ENCODE data around the gene WDR90.
"Not testable (repeated sequence)": the region's sequence is repeated elsewhere in the genome, so short reads cannot be mapped to it uniquely, and the experiment has no call there.

The WDR90 gene

DNA sequence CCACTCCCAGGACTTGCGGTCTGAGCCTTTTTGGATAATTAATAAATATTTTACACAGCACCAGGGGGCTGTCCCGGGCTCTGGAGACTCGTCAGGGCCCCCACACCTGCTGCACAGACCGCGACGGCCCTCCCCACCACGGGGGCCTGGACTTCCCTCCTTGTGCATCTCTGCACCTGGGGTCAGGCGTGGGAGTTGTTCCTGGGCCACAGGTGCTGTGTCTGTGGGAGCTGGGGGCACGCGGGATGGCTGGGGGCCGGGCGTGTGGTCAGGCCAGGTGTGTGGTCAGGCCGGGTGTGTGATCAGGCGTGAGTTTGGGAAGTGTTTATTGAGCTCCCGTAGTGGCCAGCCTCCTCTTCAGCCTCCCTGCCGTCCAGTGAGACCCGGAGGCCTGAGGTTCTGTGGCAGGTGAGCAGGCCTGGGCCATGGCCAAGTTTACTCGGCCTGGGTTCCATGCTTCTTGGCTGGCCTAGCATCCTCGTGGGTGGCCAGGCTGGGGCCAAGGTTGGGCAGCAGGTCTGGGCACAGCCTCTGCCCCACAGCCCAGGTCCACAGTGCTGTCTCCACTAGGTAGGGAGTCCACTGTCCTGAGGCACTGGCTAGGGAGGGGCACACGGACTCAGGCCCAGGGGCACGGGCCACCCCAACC lies 29.2 kb downstream of the WDR90 start:
- no peak for DNase-seq

DNA sequence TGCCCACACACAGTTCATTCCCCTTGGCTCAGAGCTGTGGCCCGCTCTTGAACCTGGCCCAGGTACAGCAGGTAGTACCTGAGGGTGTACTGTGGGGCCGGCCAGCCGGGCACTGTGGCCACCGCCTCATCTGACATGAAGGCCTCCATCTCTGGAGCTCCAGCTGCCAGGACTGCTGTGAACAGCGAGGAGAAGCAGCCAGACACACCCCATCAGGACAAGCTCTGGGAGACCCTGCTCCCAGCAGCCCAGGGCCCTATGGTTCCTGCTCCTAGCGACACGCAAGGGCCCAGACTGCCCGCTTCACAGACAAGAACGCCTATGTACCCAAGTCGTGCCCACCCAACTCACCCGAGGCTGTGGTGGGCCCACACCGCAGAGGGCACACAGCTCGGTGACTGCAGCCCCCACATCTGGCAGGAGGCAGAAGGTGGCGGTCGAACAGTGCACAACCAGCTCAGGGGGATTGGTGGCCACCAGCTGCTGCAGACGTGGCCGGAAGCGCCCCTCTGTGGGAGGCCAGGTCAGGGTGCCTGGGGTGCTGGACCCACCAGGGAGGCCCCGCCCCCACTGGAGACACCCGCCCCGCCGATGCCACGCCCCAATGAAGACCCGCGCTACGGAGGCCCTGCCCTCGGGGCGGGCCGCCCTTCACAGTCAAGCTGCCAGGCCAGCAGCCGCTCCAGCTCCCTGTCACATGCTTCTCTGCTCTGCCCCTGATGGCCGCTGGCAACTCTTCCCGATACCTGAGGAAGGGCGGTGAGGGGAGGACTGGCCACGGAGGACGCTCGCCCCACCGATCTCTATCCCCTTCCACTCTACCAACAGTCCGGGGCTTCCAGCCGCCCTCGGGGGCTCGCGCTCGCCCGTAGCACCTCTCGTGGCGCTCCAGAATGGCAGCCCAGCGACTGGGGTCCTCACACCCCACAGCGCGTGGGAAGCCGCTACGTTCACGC lies 30.0 kb downstream of the WDR90 start:
- no peak for DNase-seq

DNA sequence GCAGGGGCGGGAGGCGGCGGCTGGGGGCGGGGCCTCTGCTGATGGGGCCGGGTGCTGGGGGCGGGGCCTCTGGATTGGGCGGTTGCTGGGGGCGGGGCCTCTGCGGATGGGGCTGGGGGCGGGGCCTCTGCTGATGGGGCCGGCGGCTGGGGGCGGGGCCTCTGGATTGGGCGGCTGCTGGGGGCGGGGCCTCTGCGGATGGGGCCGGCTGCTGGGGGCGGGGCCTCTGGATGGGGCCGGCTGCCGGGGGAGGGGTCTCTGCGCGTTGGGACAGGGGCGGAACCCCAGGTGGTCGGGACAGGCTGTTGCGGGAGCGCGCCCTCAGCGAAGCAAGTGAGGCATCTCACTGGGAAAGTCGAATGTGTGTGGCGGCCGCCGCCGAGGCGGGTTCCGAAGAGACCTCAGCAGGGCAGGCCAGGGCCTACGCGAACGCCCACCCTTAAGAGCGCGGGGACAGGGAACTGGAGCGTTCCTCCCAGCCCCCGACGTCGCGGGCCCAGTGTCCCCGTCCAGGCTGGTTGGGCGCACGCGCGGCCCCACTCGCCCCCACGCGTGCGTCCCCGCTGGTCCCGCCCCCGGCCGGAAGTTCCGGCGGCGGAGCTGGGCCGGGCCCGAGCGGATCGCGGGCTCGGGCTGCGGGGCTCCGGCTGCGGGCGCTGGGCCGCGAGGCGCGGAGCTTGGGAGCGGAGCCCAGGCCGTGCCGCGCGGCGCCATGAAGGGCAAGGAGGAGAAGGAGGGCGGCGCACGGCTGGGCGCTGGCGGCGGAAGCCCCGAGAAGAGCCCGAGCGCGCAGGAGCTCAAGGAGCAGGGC lies 30.9 kb downstream of the WDR90 start, which contains the start of gene STUB1:
Gene STUB1, plus strand, starts transcription at position 597 of the 811 bp plus-strand sequence. Its CDS starts 116 bp downstream, at position 713.
- DNase-seq: no peak

DNA sequence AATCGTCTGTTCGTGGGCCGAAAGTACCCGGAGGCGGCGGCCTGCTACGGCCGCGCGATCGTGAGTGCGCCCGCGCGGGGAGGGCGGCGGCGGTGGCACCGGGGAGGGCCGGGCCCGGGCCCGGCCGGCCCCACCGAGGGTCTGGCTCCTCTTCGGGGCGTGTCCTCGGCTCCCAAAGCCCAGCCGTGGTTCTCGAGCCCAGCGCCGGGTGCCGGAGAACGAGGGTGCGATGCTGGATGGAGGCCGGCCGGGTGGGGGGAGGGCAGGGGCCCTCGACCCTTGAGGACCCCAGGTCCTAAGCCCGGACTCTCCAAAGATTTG lies 31.4 kb downstream of the WDR90 start:
- DNase-seq: no peak

DNA sequence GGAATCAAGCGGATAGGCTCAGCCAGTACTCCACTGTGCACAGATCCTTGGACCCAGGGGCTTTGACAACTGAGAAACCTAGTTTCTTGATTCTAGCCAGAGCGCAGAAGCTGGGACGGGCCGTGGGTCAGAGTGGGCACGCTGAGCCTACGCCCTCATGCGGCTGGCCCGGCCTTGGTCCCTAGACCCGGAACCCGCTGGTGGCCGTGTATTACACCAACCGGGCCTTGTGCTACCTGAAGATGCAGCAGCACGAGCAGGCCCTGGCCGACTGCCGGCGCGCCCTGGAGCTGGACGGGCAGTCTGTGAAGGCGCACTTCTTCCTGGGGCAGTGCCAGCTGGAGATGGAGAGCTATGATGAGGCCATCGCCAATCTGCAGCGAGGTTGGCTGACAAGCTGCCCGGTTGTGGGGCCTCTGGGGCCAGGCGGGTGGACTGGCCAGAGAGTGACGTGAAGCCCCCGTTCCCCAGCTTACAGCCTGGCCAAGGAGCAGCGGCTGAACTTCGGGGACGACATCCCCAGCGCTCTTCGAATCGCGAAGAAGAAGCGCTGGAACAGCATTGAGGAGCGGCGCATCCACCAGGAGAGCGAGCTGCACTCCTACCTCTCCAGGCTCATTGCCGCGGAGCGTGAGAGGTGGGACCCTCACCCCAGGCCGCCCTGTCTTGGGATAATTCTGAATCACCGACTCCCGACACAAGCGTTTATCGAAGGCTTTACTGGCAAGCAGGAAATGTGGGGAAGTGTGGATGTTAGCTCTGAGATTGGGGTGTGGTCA lies 32.0 kb downstream of the WDR90 start:
- DNase-seq: no peak

DNA sequence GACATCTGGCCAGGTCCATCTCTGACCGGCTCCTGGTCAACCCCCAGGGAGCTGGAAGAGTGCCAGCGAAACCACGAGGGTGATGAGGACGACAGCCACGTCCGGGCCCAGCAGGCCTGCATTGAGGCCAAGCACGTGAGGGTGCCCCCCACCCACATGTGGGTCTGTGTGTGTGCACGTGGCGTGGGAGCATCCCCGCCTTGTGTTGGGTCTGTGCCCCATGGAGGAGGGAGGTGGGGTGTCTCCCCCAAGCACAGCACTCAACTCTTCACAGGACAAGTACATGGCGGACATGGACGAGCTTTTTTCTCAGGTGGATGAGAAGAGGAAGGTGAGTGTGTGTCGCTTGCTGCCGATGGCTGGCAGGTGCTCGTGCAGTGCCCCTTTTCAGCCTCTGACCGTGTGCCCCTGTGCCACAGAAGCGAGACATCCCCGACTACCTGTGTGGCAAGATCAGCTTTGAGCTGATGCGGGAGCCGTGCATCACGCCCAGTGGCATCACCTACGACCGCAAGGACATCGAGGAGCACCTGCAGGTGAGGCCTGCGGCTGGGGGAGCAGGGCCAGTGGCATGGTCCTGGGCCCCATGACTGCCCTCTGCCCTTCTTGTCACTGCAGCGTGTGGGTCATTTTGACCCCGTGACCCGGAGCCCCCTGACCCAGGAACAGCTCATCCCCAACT lies 32.7 kb downstream of the WDR90 start:
- no peak for DNase-seq

DNA sequence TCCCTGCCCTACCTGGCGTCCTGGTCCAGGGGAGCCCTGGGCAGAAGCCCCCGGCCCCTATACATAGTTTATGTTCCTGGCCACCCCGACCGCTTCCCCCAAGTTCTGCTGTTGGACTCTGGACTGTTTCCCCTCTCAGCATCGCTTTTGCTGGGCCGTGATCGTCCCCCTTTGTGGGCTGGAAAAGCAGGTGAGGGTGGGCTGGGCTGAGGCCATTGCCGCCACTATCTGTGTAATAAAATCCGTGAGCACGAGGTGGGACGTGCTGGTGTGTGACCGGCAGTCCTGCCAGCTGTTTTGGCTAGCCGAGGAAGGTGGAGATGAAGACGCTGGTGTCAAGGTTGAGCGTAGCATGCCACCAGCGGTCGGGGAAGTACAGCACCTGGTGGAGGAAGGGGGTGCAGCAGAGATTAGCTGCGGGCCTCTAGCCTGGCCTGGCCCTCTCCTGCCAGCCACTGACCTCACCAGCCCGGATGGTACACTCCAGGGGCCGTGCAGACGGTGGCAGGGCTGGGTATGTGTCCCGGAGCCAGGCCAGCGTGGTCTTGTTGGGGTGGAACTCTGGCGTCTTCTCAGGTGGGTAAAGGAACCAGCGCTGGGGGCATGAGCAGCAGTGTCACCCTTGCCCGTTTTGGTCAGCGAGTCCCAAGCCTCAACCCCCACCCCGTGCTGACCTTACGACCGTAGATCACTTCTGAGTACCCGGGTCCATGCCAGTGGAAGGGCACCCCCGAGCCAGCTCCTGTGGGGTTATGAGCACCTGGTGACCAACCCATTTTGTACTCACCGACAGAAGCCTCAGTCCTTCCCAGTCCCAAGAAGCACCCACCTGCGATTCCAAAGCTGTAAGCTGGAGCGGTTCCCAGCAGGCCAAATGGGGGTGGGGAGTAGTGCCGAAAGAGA lies 33.6 kb downstream of the WDR90 start:
- DNase-seq: no peak

DNA sequence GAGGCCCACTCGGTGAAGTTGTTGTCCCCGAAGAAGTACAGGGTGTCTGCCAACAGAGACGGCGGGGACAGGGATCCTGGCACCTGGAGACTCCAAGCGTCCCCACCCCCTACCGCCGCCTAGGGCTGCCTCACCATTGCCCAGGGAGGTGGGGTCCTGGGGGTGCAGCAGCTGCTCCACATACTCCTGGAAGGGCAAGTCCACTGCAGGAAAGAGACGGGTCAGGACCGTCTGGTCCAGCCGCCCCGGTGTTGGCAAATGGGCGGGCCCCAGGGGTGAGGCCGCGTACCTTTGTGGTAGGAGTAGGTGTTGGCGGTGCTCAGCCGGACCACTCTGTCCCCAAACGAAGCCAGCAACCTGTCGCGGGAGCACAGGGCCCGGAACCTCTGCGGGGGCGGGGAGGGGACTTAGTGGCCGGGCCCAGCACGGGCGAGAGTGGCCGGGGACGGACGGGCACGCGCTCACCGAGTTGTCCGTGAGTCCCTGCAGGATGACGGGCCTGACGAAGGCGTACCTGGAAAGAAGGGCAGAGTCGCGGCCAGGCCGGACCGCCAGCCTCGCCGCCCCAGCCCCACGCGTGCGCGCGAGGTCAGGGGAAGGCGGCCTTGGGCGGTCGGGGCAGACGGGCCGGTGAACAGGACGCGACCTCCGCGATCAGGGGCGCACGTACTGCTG lies 34.4 kb downstream of the WDR90 start:
- no peak for DNase-seq

DNA sequence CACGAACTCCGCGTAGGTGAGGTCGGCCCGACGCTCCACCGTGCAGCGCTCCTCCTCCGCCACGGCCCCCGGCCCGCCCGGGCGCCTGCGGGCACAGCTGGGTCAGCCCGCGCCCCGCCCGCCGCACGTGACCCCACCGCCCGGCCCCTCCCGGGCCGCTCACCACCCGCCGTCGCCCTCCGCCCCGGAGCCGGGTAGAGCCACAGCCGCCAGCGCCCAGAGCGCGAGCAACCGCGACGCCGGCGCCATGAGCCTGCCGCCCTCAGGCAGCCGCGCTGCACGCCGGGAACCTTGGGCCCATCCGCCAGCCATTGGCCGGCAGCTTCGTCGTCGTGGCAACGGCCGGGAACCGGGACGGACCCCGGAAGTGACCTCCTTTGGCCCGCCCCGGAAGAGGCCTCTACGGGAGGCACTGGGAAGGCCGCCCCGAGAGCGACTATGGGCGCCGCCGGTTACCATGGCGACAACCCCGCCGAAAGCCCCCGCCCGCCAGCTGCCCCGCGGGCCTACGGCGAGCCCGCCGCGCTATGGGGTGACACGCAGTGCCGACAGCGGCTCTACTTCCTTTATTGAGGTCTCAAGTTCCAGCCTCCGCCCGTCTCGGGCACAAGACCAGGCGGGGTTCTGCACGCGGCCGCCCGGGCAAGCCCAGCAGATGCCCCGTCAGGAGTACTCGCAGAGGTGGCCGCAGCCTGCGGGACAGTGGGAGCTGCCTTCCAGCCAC lies 35.1 kb downstream of the WDR90 start, which contains the start of gene JMJD8:
Gene JMJD8, minus strand, starts transcription at position 264 of the 724 bp plus-strand sequence. Its CDS starts 15 bp downstream, at position 249.
- DNase-seq: peak; percentile 60

DNA sequence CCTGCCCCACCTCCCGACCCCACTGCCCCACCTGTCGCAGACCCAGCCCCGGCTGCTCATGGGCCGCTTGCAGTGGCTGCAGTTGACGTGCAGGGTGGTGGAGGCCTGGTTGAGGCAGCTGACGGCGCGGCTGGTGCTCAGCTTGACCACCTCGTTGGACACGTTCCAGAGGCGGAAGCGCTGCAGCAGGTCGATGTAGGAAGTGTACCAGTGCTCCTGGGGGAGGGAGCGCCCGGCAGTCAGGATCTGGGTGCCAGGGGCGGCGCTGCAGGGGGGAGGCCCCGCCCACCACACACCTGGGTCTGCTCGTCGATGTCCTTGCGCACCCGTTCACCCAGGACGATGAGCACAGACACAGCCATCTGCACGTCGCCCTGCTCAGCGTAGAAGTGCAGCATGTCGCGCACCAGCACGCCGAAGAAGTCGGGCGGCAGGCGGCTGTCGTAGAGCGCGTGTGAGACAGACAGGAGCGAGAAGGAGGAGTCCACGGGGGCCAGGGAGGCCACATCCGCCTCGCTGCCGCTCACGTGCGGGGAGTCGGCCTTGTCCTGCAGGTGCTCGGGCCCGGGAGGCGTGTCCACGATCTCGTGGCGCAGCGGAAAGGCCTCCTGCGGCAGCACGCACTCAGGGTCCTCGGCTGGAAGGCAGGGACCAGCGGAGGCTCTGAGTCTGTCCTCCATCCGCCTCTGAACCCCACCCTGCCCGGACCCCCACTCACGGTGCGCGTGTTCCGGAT lies 36.0 kb downstream of the WDR90 start:
- DNase-seq: no peak

DNA sequence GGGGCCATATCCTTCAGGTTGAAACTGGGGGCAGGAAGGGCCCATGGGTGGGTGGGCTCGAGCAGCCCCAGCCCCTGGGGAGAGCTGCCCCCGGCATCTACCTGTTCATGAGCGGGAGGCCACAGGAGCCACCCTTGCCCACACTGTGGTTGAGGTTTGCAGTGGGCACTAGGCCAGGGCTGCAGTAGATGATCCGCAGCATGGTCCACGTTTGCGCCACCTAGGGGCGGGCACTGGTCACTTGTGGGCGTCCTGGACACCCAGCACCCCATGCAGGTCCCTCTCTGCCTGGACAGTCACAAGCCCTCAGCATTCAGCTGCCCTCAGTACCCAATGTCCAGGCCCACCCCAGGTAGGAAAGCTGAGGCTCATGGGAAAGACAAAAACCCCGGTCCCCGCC lies 36.8 kb downstream of the WDR90 start:
- no peak for DNase-seq

DNA sequence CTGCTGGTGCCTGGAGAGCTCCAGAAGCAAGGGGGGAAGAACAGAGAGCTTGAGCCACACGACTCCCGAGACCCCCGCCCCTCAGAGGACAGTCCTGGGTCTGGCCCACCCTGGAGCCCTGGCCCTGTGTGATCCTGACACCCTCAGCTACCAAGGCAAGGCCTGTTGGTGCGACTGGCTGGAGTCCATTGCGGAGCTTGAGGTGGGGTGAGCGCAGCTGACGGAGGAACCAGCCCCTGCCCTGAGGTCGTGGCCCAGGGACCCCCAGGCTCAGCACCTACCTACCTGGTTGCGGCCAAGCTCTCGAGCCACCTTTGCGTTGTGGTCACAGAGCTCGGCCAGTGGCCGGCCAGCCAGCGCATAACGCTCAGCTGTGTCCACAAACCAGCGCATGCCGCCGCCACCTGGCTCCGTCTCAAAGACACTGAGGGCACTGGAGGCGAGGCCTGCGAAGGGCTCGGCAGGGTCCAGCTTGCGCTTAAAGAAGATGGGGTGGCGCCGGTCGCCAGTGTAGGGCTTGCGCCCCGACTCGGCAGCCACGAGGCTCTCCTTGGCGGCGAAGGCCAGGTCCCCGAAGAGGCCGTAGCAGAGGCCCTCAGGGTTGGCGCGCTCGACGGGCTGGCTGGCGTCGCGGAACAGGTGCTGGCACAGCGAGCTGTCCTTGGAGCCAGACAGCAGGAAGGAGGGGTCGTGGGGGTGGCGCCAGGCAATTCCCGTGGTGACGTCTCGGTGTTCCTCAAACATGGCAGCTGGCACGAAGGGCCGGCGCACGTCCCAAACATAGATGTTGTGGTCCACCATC lies 37.5 kb downstream of the WDR90 start:
- DNase-seq: no peak

DNA sequence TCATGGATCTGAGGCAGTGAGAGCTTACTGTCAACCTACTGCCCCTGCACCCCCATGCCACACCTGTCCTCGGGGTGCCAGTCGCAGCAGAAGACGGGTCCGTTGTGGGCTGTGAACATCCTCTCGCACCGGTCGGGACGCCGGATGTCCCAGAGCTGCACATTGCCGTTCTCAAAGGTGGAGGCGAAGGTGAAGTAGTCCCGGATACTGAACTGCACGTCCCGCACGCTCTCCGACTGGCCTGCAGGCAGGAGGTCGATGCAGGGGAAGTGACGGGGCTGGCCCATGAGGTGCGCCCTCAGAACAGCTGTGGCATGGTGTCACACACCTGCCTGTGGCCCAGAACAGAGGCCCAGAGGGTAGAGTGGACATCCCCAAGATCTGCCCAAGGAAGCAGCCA lies 38.3 kb downstream of the WDR90 start:
- DNase-seq: no peak

DNA sequence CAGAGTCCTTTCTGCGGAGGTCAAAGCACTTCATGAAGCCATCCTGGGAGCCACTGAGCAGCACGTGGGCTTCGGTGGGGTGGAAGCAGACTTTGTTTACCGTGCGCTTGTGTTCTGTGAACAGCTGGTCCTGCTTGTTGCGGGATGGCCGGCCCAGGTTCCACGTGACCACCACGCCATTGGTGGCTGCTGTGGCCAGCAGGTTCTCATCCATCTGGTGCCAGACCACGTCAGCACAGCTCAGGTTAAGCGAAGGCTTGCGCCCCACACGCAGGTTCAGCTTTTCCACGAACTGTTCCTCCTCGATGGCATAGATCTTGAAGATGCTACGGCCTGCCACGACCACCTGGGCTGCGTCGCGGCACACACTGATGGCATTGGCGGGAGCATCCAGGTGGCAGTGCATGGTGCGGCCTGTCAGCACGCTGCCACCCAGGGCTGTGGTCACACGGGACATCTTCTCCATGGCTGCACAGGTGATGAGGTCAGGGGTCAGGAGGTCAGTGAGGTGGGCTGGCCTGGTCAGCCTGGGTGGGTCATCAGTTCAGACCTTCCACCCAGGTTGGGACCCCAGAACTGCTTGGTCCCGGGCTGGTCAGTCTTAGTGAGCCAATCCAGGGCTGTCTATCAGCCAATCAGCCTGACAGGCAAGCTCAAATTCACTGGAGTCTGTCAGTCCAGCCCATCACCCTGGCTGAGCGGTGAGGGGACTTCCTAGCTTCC lies 40.2 kb downstream of the WDR90 start:
- no peak for DNase-seq

DNA sequence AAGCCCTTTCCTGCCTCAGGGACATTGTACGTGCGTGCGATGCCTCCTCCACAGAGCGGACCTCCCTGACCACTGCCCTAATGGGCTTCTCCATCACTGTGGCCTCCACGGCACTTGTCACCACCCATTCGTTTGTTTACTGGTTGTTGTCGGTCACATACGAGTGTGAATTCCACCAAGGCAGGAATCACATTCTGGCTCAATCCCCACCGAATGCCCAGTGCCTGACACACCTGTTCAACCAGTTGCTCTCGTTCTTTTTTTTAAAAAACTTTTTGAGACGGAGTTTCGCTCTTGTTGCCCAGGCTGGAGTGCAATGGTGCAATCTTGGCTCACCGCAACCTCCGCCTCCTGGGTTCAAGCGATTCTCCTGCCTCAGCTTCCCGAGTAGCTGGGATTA lies 42.1 kb downstream of the WDR90 start:
- DNase-seq: not testable (repeated sequence)

DNA sequence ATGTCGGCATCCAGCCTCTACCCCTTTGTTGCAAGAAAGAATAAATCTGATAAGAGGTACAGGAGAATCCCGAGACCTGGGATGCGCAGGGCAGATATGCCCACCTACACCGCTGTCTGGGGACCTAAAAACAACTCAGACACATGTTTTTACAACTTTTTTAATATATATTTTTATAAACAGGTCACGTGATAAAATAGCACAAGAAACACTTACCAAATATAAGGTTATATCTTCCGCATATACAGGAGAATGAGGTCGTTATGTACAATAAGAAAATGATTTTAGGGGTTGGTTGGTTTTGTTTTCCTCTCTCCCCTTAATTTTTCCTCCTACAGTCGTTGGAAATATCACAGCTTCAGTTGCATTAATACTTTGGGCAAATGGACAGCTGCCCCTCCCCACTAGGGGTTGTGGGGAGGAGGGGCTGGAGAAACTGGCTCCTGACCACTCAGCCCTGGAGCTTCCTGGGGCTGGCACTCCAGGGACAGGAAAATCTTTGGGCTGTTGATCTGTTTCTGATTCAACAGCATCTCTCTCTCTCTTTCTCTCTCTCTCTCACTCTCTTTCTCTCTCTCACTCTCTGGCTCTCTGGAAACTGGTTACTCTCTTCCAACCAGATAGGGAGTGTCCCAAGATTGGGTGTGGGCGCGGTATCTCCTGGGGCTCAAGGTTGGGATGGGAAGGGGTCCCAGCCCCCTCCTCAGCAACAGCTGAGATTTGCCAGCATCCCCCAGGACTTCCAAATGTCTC lies 43.4 kb downstream of the WDR90 start:
- DNase-seq: no peak

Data from NCI-H1436 treated with DMSO at 0.1 percent for 48 hours (cell line).